Smooth muscle cell (in vitro differentiated cells): ENCODE measurements around the gene GPC6. TPM values are rescaled to one million over a fixed set of nuclear protein-coding genes. Genes with fewer than 3 reads are reported as not detected.

Source experiments
- DNase-seq: peaks from one replicate; lab custom pipeline; 2025; ENCODE audit not compliant: unreplicated experiment; lab: John Stamatoyannopoulos, UW
- H2AFZ ChIP-seq: fragments of 200-600 bp; sonication (generic); 2 replicates; pipeline ENCODE4 v1.6.0; 2016; ENCODE audit warnings: antibody characterized with exemption, low read depth, mild to moderate bottlenecking
- H3F3A ChIP-seq: fragments of 200-600 bp; sonication (generic); 2 replicates; pipeline ENCODE4 v1.6.0; 2017; ENCODE audit warnings: antibody characterized with exemption, low read depth
- H3K27ac ChIP-seq: fragments of 200-600 bp; sonication (generic); 2 replicates; pipeline ENCODE4 v1.5.1; 2016; ENCODE audit warnings: low read depth, mild to moderate bottlenecking
- H3K27me3 ChIP-seq: fragments of 200-600 bp; sonication (generic); 2 replicates; pipeline ENCODE4 v1.6.1; 2016; ENCODE audit warnings: low read depth, mild to moderate bottlenecking
- H3K36me3 ChIP-seq: fragments of 200-600 bp; sonication (generic); 2 replicates; pipeline ENCODE4 v1.5.1; 2016; ENCODE audit warnings: low read depth
- H3K4me1 ChIP-seq: fragments of 200-600 bp; sonication (generic); 2 replicates; pipeline ENCODE4 v1.5.1; 2016; ENCODE audit warnings: low read depth
- H3K4me2 ChIP-seq: fragments of 200-600 bp; sonication (generic); 2 replicates; pipeline ENCODE4 v1.6.0; 2016; ENCODE audit warnings: mild to moderate bottlenecking
- H3K4me3 ChIP-seq: fragments of 200-600 bp; sonication (generic); 2 replicates; pipeline ENCODE4 v1.5.1; 2016; ENCODE audit warnings: mild to moderate bottlenecking
- H3K79me2 ChIP-seq: fragments of 200-600 bp; sonication (generic); 2 replicates; pipeline ENCODE4 v1.6.0; 2016; ENCODE audit warnings: low read depth, mild to moderate bottlenecking
- H3K9ac ChIP-seq: fragments of 200-600 bp; sonication (generic); 2 replicates; pipeline ENCODE4 v1.6.0; 2016; ENCODE audit warnings: low read depth
- H3K9me3 ChIP-seq: fragments of 200-600 bp; sonication (generic); replicated peaks from 2 replicates; pipeline ENCODE4 v1.5.1; 2016; ENCODE audit warnings: low read depth
- H4K20me1 ChIP-seq: fragments of 200-600 bp; sonication (generic); 2 replicates; pipeline ENCODE4 v1.6.0; 2016; ENCODE audit warnings: low read depth
- CTCF ChIP-seq: fragments of 200-600 bp; sonication (generic); IDR thresholded peaks from 2 replicates; pipeline ENCODE4 v1.5.1; 2017; ENCODE audit warnings: borderline replicate concordance, mild to moderate bottlenecking, antibody characterized with exemption; ENCODE audit not compliant: insufficient read depth, poor library complexity, severe bottlenecking
- WGBS: methylation state at CpG from one replicate; pipeline ENCODE4 v1.1.7; 2016; ENCODE audit warnings: low lambda C conversion rate; 5-methylcytosine and 5-hydroxymethylcytosine counted together
- polyA plus RNA-seq: library from polyadenylated mRNA; unstranded; fragments of >200 nt; fragmentation: Nextera tagmentation; extraction: Ambion mirVana; gene quantifications from 2 replicates; pipeline ENCODE4 v1.2.1, GENCODE V29; 2016
- total RNA-seq: library from RNA; depleted of rRNA; stranded (reverse); fragments of >200 nt; gene quantifications from 2 replicates; pipeline ENCODE4 v1.2.3, GENCODE V29; 2014

The GPC6 gene
- total and polyA plus RNA-seq, 2 experiments from 2014 or later: 19.7 to 68.5 TPM

- no peak overlapping the region for H2AFZ ChIP-seq
- H3K27ac ChIP-seq: no peak overlapping the region
- no peak overlapping the region for H3K9ac ChIP-seq
- H3F3A ChIP-seq: no peaks in the 10 kb centered on the region
- H3K27me3 ChIP-seq: no peaks in the 10 kb centered on the region
- no peak for TF ChIP-seq CTCF
- no peak for DNase-seq
- H3K4me3 ChIP-seq: no peak overlapping the region
- no peaks in the 10 kb centered on the region for H3K79me2 ChIP-seq
- no peaks in the 10 kb centered on the region for H4K20me1 ChIP-seq
- H3K4me2 ChIP-seq: no peak overlapping the region
- no peaks in the 10 kb centered on the region for H3K9me3 ChIP-seq
- no peaks in the 10 kb centered on the region for H3K36me3 ChIP-seq
- H3K4me1 ChIP-seq: no peaks in the 10 kb centered on the region
- 50% methylated on average over 3 of the region's 3 CpGs for WGBS
Measured at GRCh38 chr13:93794197-93794885, 567.7 kb downstream of the GPC6 start.

GRCh38 chr13:93797463-93797862 lies 570.9 kb downstream of the GPC6 start:
- 75% methylated on average over 2 of the region's 2 CpGs for WGBS

GRCh38 chr13:93800342-93800741 lies 573.7 kb downstream of the GPC6 start:
- H3K9me3 ChIP-seq: no peaks in the 10 kb centered on the region
- no peak overlapping the region for H3K4me2 ChIP-seq
- H2AFZ ChIP-seq: no peak overlapping the region
- H3K36me3 ChIP-seq: no peaks in the 10 kb centered on the region
- H3K79me2 ChIP-seq: no peaks in the 10 kb centered on the region
- H3K27ac ChIP-seq: no peak overlapping the region
- H3K27me3 ChIP-seq: no peaks in the 10 kb centered on the region
- WGBS: 76% methylated on average over 3 of the region's 3 CpGs
- no peaks in the 10 kb centered on the region for H3F3A ChIP-seq
- DNase-seq: no peak
- H4K20me1 ChIP-seq: no peaks in the 10 kb centered on the region
- H3K4me3 ChIP-seq: no peak overlapping the region
- peaks cover 6% of the 10 kb centered on the region for H3K4me1 ChIP-seq
- no peak for TF ChIP-seq CTCF
- no peak overlapping the region for H3K9ac ChIP-seq

More at GRCh38 chr13:93797463-93797862, 570.9 kb downstream of the GPC6 start:
- Histone ChIP-seq H3K27me3 (no peaks in the 10 kb centered on the region), H3K4me1 (no peaks in the 10 kb centered on the region), H3K9ac (no peak overlapping the region), H3K4me3 (no peak overlapping the region), H3K4me2 (no peak overlapping the region), H3K9me3 (no peaks in the 10 kb centered on the region), H3K36me3 (no peaks in the 10 kb centered on the region), H2AFZ (no peak overlapping the region), H4K20me1 (no peaks in the 10 kb centered on the region), H3K79me2 (no peaks in the 10 kb centered on the region), H3K27ac (no peak overlapping the region), H3F3A (no peaks in the 10 kb centered on the region)
- no peak for TF ChIP-seq CTCF
- no peak for DNase-seq

GRCh38 chr13:93805736-93806135 lies 579.1 kb downstream of the GPC6 start:
- H3K9ac ChIP-seq: no peak overlapping the region
- no peaks in the 10 kb centered on the region for H3K9me3 ChIP-seq
- no peaks in the 10 kb centered on the region for H3F3A ChIP-seq
- no peak overlapping the region for H3K4me2 ChIP-seq
- no peaks in the 10 kb centered on the region for H3K36me3 ChIP-seq
- no peaks in the 10 kb centered on the region for H4K20me1 ChIP-seq
- H3K27me3 ChIP-seq: no peaks in the 10 kb centered on the region
- DNase-seq: no peak
- no peak overlapping the region for H3K4me3 ChIP-seq
- H3K27ac ChIP-seq: no peak overlapping the region
- 47% methylated on average over 2 of the region's 2 CpGs for WGBS
- no peak for TF ChIP-seq CTCF
- H3K79me2 ChIP-seq: no peaks in the 10 kb centered on the region
- peaks cover 31% of the 10 kb centered on the region for H3K4me1 ChIP-seq
- H2AFZ ChIP-seq: no peak overlapping the region
